ENCODE data around the gene TBRG1.

TBRG1 gene

GRCh38 chr11:124622531-124623451 is at the start of gene TBRG1:
Gene TBRG1 (plus strand): TSS chr11:124622864. CDS start chr11:124623084, 220 bp downstream.
- Histone ChIP-seq H3K9me3 (ENCODE audit: control insufficient read depth, insufficient read depth, low read length) (no peaks in the 10 kb centered on the region), H3K4me3 (ENCODE audit: low read depth, low read length) (peak within 1 kb of the TSS; percentile 97), H3K27me3 (ENCODE audit: control insufficient read depth, insufficient read depth, low read length) (peaks cover 9% of the 10 kb centered on the region; the same call in 1 of the 2 replicates), H3K36me3 (ENCODE audit: control insufficient read depth, insufficient read depth, low read length) (peaks cover 30% of the 10 kb centered on the region), H3K9ac (ENCODE audit: low read depth, low read length) (peak within 1 kb of the TSS; percentile 68), H3K4me1 (ENCODE audit: control insufficient read depth, insufficient read depth, low read length) (peaks cover 6% of the 10 kb centered on the region; the same call in 1 of the 2 replicates), H3K27ac (ENCODE audit: low read depth, low read length) (peak within 1 kb of the TSS; percentile 91)

GRCh38 chr11:124577716-124578427 is 44.8 kb upstream of the TBRG1 start:
- H3K4me1 ChIP-seq (ENCODE audit: control insufficient read depth, insufficient read depth, low read length) = no peaks in the 10 kb centered on the region
- no peak overlapping the region for H3K4me3 ChIP-seq (ENCODE audit: low read depth, low read length)
- no peak overlapping the region for H3K9ac ChIP-seq (ENCODE audit: low read depth, low read length)
- H3K27me3 ChIP-seq (ENCODE audit: control insufficient read depth, insufficient read depth, low read length) = no peaks in the 10 kb centered on the region
- H3K9me3 ChIP-seq (ENCODE audit: control insufficient read depth, insufficient read depth, low read length) = no peaks in the 10 kb centered on the region
- no peak overlapping the region for H3K27ac ChIP-seq (ENCODE audit: low read depth, low read length)
- H3K36me3 ChIP-seq (ENCODE audit: control insufficient read depth, insufficient read depth, low read length) = no peaks in the 10 kb centered on the region

GRCh38 chr11:124578761-124579160 is 43.9 kb upstream of the TBRG1 start:
- Histone ChIP-seq H3K9me3 (ENCODE audit: control insufficient read depth, insufficient read depth, low read length) (no peaks in the 10 kb centered on the region), H3K4me1 (ENCODE audit: control insufficient read depth, insufficient read depth, low read length) (no peaks in the 10 kb centered on the region), H3K4me3 (ENCODE audit: low read depth, low read length) (no peak overlapping the region), H3K9ac (ENCODE audit: low read depth, low read length) (no peak overlapping the region), H3K36me3 (ENCODE audit: control insufficient read depth, insufficient read depth, low read length) (no peaks in the 10 kb centered on the region), H3K27ac (ENCODE audit: low read depth, low read length) (no peak overlapping the region), H3K27me3 (ENCODE audit: control insufficient read depth, insufficient read depth, low read length) (no peaks in the 10 kb centered on the region)

- no peaks in the 10 kb centered on the region for H3K4me1 ChIP-seq (ENCODE audit: control insufficient read depth, insufficient read depth, low read length)
- no peak overlapping the region for H3K4me3 ChIP-seq (ENCODE audit: low read depth, low read length)
- H3K36me3 ChIP-seq (ENCODE audit: control insufficient read depth, insufficient read depth, low read length) = no peaks in the 10 kb centered on the region
- no peak overlapping the region for H3K27ac ChIP-seq (ENCODE audit: low read depth, low read length)
- H3K27me3 ChIP-seq (ENCODE audit: control insufficient read depth, insufficient read depth, low read length) = no peaks in the 10 kb centered on the region
- no peak overlapping the region for H3K9ac ChIP-seq (ENCODE audit: low read depth, low read length)
- H3K9me3 ChIP-seq (ENCODE audit: control insufficient read depth, insufficient read depth, low read length) = no peaks in the 10 kb centered on the region
Measured at GRCh38 chr11:124581817-124582216, 40.8 kb upstream of the TBRG1 start.

- H3K4me3 ChIP-seq (ENCODE audit: low read depth, low read length) = no peak overlapping the region
- H3K27me3 ChIP-seq (ENCODE audit: control insufficient read depth, insufficient read depth, low read length) = no peaks in the 10 kb centered on the region
- no peak overlapping the region for H3K27ac ChIP-seq (ENCODE audit: low read depth, low read length)
- no peaks in the 10 kb centered on the region for H3K4me1 ChIP-seq (ENCODE audit: control insufficient read depth, insufficient read depth, low read length)
- H3K9me3 ChIP-seq (ENCODE audit: control insufficient read depth, insufficient read depth, low read length) = no peaks in the 10 kb centered on the region
- no peak overlapping the region for H3K9ac ChIP-seq (ENCODE audit: low read depth, low read length)
- H3K36me3 ChIP-seq (ENCODE audit: control insufficient read depth, insufficient read depth, low read length) = no peaks in the 10 kb centered on the region
Measured at GRCh38 chr11:124582565-124582964, 40.1 kb upstream of the TBRG1 start.

GRCh38 chr11:124583781-124584180 is 38.9 kb upstream of the TBRG1 start:
- no peaks in the 10 kb centered on the region for H3K4me1 ChIP-seq (ENCODE audit: control insufficient read depth, insufficient read depth, low read length)
- no peak overlapping the region for H3K27ac ChIP-seq (ENCODE audit: low read depth, low read length)
- H3K4me3 ChIP-seq (ENCODE audit: low read depth, low read length) = no peak overlapping the region
- H3K9ac ChIP-seq (ENCODE audit: low read depth, low read length) = no peak overlapping the region
- H3K27me3 ChIP-seq (ENCODE audit: control insufficient read depth, insufficient read depth, low read length) = no peaks in the 10 kb centered on the region
- H3K36me3 ChIP-seq (ENCODE audit: control insufficient read depth, insufficient read depth, low read length) = no peaks in the 10 kb centered on the region
- no peaks in the 10 kb centered on the region for H3K9me3 ChIP-seq (ENCODE audit: control insufficient read depth, insufficient read depth, low read length)

- H3K9me3 ChIP-seq (ENCODE audit: control insufficient read depth, insufficient read depth, low read length) = no peaks in the 10 kb centered on the region
- H3K27me3 ChIP-seq (ENCODE audit: control insufficient read depth, insufficient read depth, low read length) = no peaks in the 10 kb centered on the region
- no peak overlapping the region for H3K9ac ChIP-seq (ENCODE audit: low read depth, low read length)
- H3K4me1 ChIP-seq (ENCODE audit: control insufficient read depth, insufficient read depth, low read length) = no peaks in the 10 kb centered on the region
- no peak overlapping the region for H3K4me3 ChIP-seq (ENCODE audit: low read depth, low read length)
- H3K36me3 ChIP-seq (ENCODE audit: control insufficient read depth, insufficient read depth, low read length) = no peaks in the 10 kb centered on the region
- no peak overlapping the region for H3K27ac ChIP-seq (ENCODE audit: low read depth, low read length)
Measured at GRCh38 chr11:124584681-124585372, 37.8 kb upstream of the TBRG1 start.

- H3K4me3 ChIP-seq (ENCODE audit: low read depth, low read length) = no peak overlapping the region
- H3K27ac ChIP-seq (ENCODE audit: low read depth, low read length) = no peak overlapping the region
- H3K36me3 ChIP-seq (ENCODE audit: control insufficient read depth, insufficient read depth, low read length) = no peaks in the 10 kb centered on the region
- H3K9ac ChIP-seq (ENCODE audit: low read depth, low read length) = no peak overlapping the region
- no peaks in the 10 kb centered on the region for H3K4me1 ChIP-seq (ENCODE audit: control insufficient read depth, insufficient read depth, low read length)
- no peaks in the 10 kb centered on the region for H3K27me3 ChIP-seq (ENCODE audit: control insufficient read depth, insufficient read depth, low read length)
- H3K9me3 ChIP-seq (ENCODE audit: control insufficient read depth, insufficient read depth, low read length) = no peaks in the 10 kb centered on the region
Measured at GRCh38 chr11:124586238-124586860, 36.3 kb upstream of the TBRG1 start.

- no peaks in the 10 kb centered on the region for H3K27me3 ChIP-seq (ENCODE audit: control insufficient read depth, insufficient read depth, low read length)
- no peak overlapping the region for H3K27ac ChIP-seq (ENCODE audit: low read depth, low read length)
- no peak overlapping the region for H3K4me3 ChIP-seq (ENCODE audit: low read depth, low read length)
- H3K4me1 ChIP-seq (ENCODE audit: control insufficient read depth, insufficient read depth, low read length) = no peaks in the 10 kb centered on the region
- no peaks in the 10 kb centered on the region for H3K36me3 ChIP-seq (ENCODE audit: control insufficient read depth, insufficient read depth, low read length)
- H3K9ac ChIP-seq (ENCODE audit: low read depth, low read length) = no peak overlapping the region
- no peaks in the 10 kb centered on the region for H3K9me3 ChIP-seq (ENCODE audit: control insufficient read depth, insufficient read depth, low read length)
Measured at GRCh38 chr11:124591430-124591829, 31.2 kb upstream of the TBRG1 start.

GRCh38 chr11:124592627-124593026 is 30.0 kb upstream of the TBRG1 start:
- H3K36me3 ChIP-seq (ENCODE audit: control insufficient read depth, insufficient read depth, low read length) = no peaks in the 10 kb centered on the region
- H3K9me3 ChIP-seq (ENCODE audit: control insufficient read depth, insufficient read depth, low read length) = no peaks in the 10 kb centered on the region
- H3K9ac ChIP-seq (ENCODE audit: low read depth, low read length) = no peak overlapping the region
- no peaks in the 10 kb centered on the region for H3K27me3 ChIP-seq (ENCODE audit: control insufficient read depth, insufficient read depth, low read length)
- H3K4me3 ChIP-seq (ENCODE audit: low read depth, low read length) = no peak overlapping the region
- no peak overlapping the region for H3K27ac ChIP-seq (ENCODE audit: low read depth, low read length)
- no peaks in the 10 kb centered on the region for H3K4me1 ChIP-seq (ENCODE audit: control insufficient read depth, insufficient read depth, low read length)

Data from HUES48 (cell line).